Neural progenitor cell (in vitro differentiated cells): ENCODE measurements around the gene FAM216B.

ENCODE experiments used
- CTCF ChIP-seq: fragments of 200-600 bp; sonication (generic); IDR thresholded peaks from 2 replicates; pipeline ENCODE4 v1.5.1; 2017; ENCODE audit warnings: antibody characterized with exemption, mild to moderate bottlenecking
- EZH2 ChIP-seq: fragments of 200-600 bp; sonication (generic); IDR thresholded peaks from 2 replicates; pipeline ENCODE4 v1.6.1; 2017; ENCODE audit warnings: antibody characterized with exemption, mild to moderate bottlenecking, moderate library complexity
- EZH2phosphoT487 ChIP-seq: fragments of 200-600 bp; sonication (generic); IDR thresholded peaks from 2 replicates; pipeline ENCODE4 v1.6.1; 2017; ENCODE audit warnings: antibody characterized with exemption

GRCh38 chr13:42788601-42789000 lies 7.2 kb downstream of the FAM216B start:
- no peak for TF ChIP-seq CTCF
- TF ChIP-seq EZH2phosphoT487: no peak
- TF ChIP-seq EZH2: no peak
